K562 (cell line): ENCODE measurements around the gene SMIM12. TPM values are rescaled to one million over a fixed set of nuclear protein-coding genes. Genes with fewer than 3 reads are reported as not detected.

Experiments used
- ASH1L ChIP-seq: fragments of 450-650 bp; IDR thresholded peaks from 2 replicates; pipeline ENCODE4 v1.6.1; 2018; ENCODE audit warnings: borderline replicate concordance, mild to moderate bottlenecking, low read depth; ENCODE audit not compliant: partially characterized antibody
- CAMTA2 ChIP-seq: fragments of 250-450 bp; sonication (Bioruptor Pico); conservative IDR thresholded peaks from 2 replicates; pipeline ENCODE4 v1.5.1; 2022
- CTCF ChIP-seq, 3 experiments: IDR thresholded peaks in 2 of 3; conservative IDR thresholded peaks in 1 of 3; 2 replicates each; pipeline ENCODE4 v1.5.1; 2011 to 2012; ENCODE audit warnings: low read length in 3 of 3, mild to moderate bottlenecking in 3 of 3, control low read depth in 2 of 3, improper control_type of control experiment in 1 of 3, inconsistent platforms in 1 of 3, low read depth in 1 of 3, mixed read lengths in 1 of 3, moderate library complexity in 1 of 3; ENCODE audit not compliant: insufficient read depth in 2 of 3
- EP300 ChIP-seq: IDR thresholded peaks from 2 replicates; pipeline ENCODE4 v1.6.1; 2012; ENCODE audit warnings: low read length, improper control_type of control experiment
- GABPB2 ChIP-seq: fragments of 250-450 bp; sonication (Bioruptor Pico); conservative IDR thresholded peaks from 2 replicates; pipeline ENCODE4 v1.5.1; 2021; ENCODE audit warnings: mild to moderate bottlenecking
- HCFC1 ChIP-seq: IDR thresholded peaks from 2 replicates; pipeline ENCODE4 v1.6.1; 2012; ENCODE audit warnings: low read depth, low read length, improper control_type of control experiment
- KLF6 ChIP-seq: fragments of 250-450 bp; sonication (Bioruptor Pico); IDR thresholded peaks from 2 replicates; pipeline ENCODE4 v1.4.0; 2020; ENCODE audit warnings: mild to moderate bottlenecking, moderate library complexity, borderline replicate concordance
- LCOR ChIP-seq: sonication (generic); formaldehyde crosslinking; IDR thresholded peaks from 2 replicates; pipeline ENCODE4 v1.8.0; 2022; ENCODE audit warnings: mild to moderate bottlenecking, missing genetic modification reagents
- MIER1 ChIP-seq: fragments of 450-650 bp; IDR thresholded peaks from 2 replicates; pipeline ENCODE4 v1.6.1; 2016; ENCODE audit warnings: antibody characterized with exemption, mild to moderate bottlenecking, low read depth
- NFATC3 ChIP-seq: fragments of 450-650 bp; IDR thresholded peaks from 2 replicates; pipeline ENCODE4 v1.6.1; 2017; ENCODE audit warnings: mild to moderate bottlenecking
- NR4A1 ChIP-seq, 2 experiments: fragments of 250-450 bp in 1 of 2; fragments of 450-650 bp in 1 of 2; sonication (Bioruptor Pico) in 1 of 2; IDR thresholded peaks; 2 replicates each; pipeline versions ENCODE4 v1.4.0 to v1.6.1; 2016 to 2020; ENCODE audit warnings: mild to moderate bottlenecking in 2 of 2, missing compliant biosample characterization in 1 of 2, missing genetic modification characterization in 1 of 2, moderate library complexity in 1 of 2
- POLR3A ChIP-seq: IDR thresholded peaks from 2 replicates; pipeline ENCODE4 v1.6.1; 2011; ENCODE audit warnings: borderline replicate concordance, mild to moderate bottlenecking, moderate library complexity; ENCODE audit not compliant: insufficient read length, insufficient read depth; ENCODE audit errors: extremely low read depth
- RBM39 ChIP-seq: fragments of 200-400 bp; formaldehyde crosslinking; optimal IDR thresholded peaks from 2 replicates; pipeline ENCODE3; 2018; ENCODE audit warnings: low read depth, low read length
- SNRNP70 ChIP-seq: fragments of 200-400 bp; formaldehyde crosslinking; optimal IDR thresholded peaks from 2 replicates; pipeline ENCODE3; 2017; ENCODE audit warnings: low read depth, low read length
- STAT5A ChIP-seq: IDR thresholded peaks from 2 replicates; pipeline ENCODE4 v1.6.1; 2012; ENCODE audit warnings: low read length, inconsistent platforms, borderline replicate concordance
- THAP7 ChIP-seq: fragments of 250-450 bp; sonication (Bioruptor Pico); IDR thresholded peaks from 2 replicates; pipeline ENCODE4 v1.5.0; 2021
- U2AF2 ChIP-seq: fragments of 200-400 bp; formaldehyde crosslinking; optimal IDR thresholded peaks from 2 replicates; pipeline ENCODE3; 2017; ENCODE audit warnings: low read depth, mild to moderate bottlenecking, low read length
- ZBTB5 ChIP-seq: fragments of 450-650 bp; IDR thresholded peaks from 2 replicates; pipeline ENCODE4 v1.6.1; 2017; ENCODE audit warnings: antibody characterized with exemption
- ZNF121 ChIP-seq: sonication (generic); formaldehyde crosslinking; conservative IDR thresholded peaks from 2 replicates; pipeline ENCODE4 v1.8.0; 2022; ENCODE audit warnings: missing genetic modification reagents
- ZNF316 ChIP-seq: fragments of 450-650 bp; IDR thresholded peaks from 2 replicates; pipeline ENCODE4 v1.6.1; 2016
- ZNF512 ChIP-seq: IDR thresholded peaks from 2 replicates; pipeline ENCODE4 v1.6.1; 2016; ENCODE audit warnings: missing genetic modification characterization, missing compliant biosample characterization
- ZNF586 ChIP-seq: fragments of 450-650 bp; formaldehyde crosslinking; conservative IDR thresholded peaks from 2 replicates; pipeline ENCODE4 v1.4.0; 2020; ENCODE audit warnings: mild to moderate bottlenecking, moderate library complexity
- polyA plus RNA-seq, 8 experiments: library from polyadenylated mRNA; depleted of rRNA in 4 of 8; stranded (reverse) in 5 of 8; unstranded in 3 of 8; fragments of >200 nt; fragmentation: Nextera tagmentation in 2 of 8; fragmentation: Illumina TruSeq in 1 of 8; extraction: Ambion mirVana in 2 of 8; extraction: Trizol in 1 of 8; gene quantifications; 2 replicates each; pipeline versions ENCODE4 v1.2.1 to v1.2.3, GENCODE V29; 2011 to 2014; ENCODE audit warnings: inconsistent platforms in 1 of 8, missing spikeins in 1 of 8
- total RNA-seq, 7 experiments: library from RNA; depleted of rRNA in 6 of 7; stranded (reverse); fragments of >200 nt in 6 of 7; fragmentation: Illumina TruSeq in 2 of 7; extraction: Trizol in 2 of 7; gene quantifications; 2 replicates each; pipeline versions ENCODE4 v1.2.1 to v1.2.3, GENCODE V29; 2011 to 2021; ENCODE audit warnings: low replicate concordance in 1 of 7

Gene SMIM12
- total and polyA plus RNA-seq, 9 of the 15 experiments (the other 6 are each of a cell fraction or from before 2014, with no cell fraction given) = 51.7 to 112 (median 63.9) TPM

- TF ChIP-seq ZNF121 (CRISPR knock-in tag) (no peak), U2AF2 (no peak), HCFC1 (peak; percentile 87), ASH1L (peak; percentile 76), NFATC3 (peak; percentile 82; the same call in 1 of the 2 replicates), KLF6 (CRISPR knock-in tag) (peak; percentile 57; the same call in 1 of the 2 replicates), ZNF316 (no peak), EP300 (peak; percentile 68), ZNF512 (tag) (no peak), STAT5A (peak; percentile 61; the same call in 1 of the 2 replicates), LCOR (CRISPR knock-in tag) (peak; percentile 97), GABPB2 (CRISPR knock-in tag) (no peak), THAP7 (CRISPR knock-in tag) (no peak; the same call in 1 of the 2 replicates), POLR3A (no peak), ZNF586 (no peak), CTCF (IDR thresholded peaks at IDR 0.05 in 2 of 3, conservative IDR thresholded peaks at IDR 0.05 in 1 of 3; ENCODE audit: insufficient read depth in 2 of 3, low read depth in 1 of 3, low read length in 3 of 3) (peak; percentile 82 to 95 (median 94)), CAMTA2 (CRISPR knock-in tag) (0 out of 2 replicates have a peak, but pooled peaks have one; percentile 38), RBM39 (no peak), MIER1 (0 out of 2 replicates have a peak, but pooled peaks have one; percentile 30), SNRNP70 (no peak), NR4A1 (CRISPR knock-in tag; IDR thresholded peaks at IDR 0.05) (no peak), NR4A1 (tag; IDR thresholded peaks at IDR 0.05) (no peak; the same call in 1 of the 2 replicates), ZBTB5 (no peak)
Measured at GRCh38 chr1:34859446-34860200, at the start of gene SMIM12 (continued).
